Measurements from ENCODE around the gene CXCL1. TPM values are rescaled to one million over a fixed set of nuclear protein-coding genes. Genes with fewer than 3 reads are reported as not detected.

Gene CXCL1
- total RNA-seq (ENCODE audit: low replicate concordance): 9.9 and 26.6 TPM in 2 replicates

GRCh38 chr4:73869130-73870055, at the start of gene CXCL1:
Gene CXCL1, plus strand, starts transcription at chr4:73869393. Its CDS starts 78 bp downstream, at chr4:73869471.

GRCh38 chr4:73836373-73837279, 32.6 kb upstream of the CXCL1 start, which contains the start of gene CXCL6:
Gene CXCL6, plus strand, starts transcription at chr4:73836678. Its CDS starts 73 bp downstream, at chr4:73836751.

GRCh38 chr4:73853246-73853704, 15.9 kb upstream of the CXCL1 start, which contains the start of gene PF4V1:
Gene PF4V1, plus strand, starts transcription at chr4:73853296. Its CDS starts 67 bp downstream, at chr4:73853363.

Other genes starting within 250 kb of the CXCL1 start
- gene RASSF6, start 249.0 kb upstream of the CXCL1 start, total RNA-seq (ENCODE audit: low replicate concordance): not detected in 2 replicates
- 214 TPM in 1 of 2 replicates, not detected in the other for gene CXCL8, start 128.8 kb upstream of the CXCL1 start, total RNA-seq (ENCODE audit: low replicate concordance)
- 0.47 and 8.2 TPM in 2 replicates for gene CXCL6, start 32.7 kb upstream of the CXCL1 start, total RNA-seq (ENCODE audit: low replicate concordance)
- gene PF4V1, start 16.1 kb upstream of the CXCL1 start, total RNA-seq (ENCODE audit: low replicate concordance): 3.6 and 10.6 TPM in 2 replicates
- 0.15 TPM in 1 of 2 replicates, not detected in the other for gene PF4, start 112.6 kb downstream of the CXCL1 start, total RNA-seq (ENCODE audit: low replicate concordance)
- not detected in 2 replicates for gene PPBP, start 118.8 kb downstream of the CXCL1 start, total RNA-seq (ENCODE audit: low replicate concordance)
- gene CXCL5, start 129.3 kb downstream of the CXCL1 start, total RNA-seq (ENCODE audit: low replicate concordance): 0.08 TPM in 1 of 2 replicates, not detected in the other
- gene CXCL3, start 169.3 kb downstream of the CXCL1 start, total RNA-seq (ENCODE audit: low replicate concordance): 0.47 and 0.68 TPM in 2 replicates
- 1.1 and 1.3 TPM in 2 replicates for gene CXCL2, start 229.8 kb downstream of the CXCL1 start, total RNA-seq (ENCODE audit: low replicate concordance)